ENCODE measurements around the gene PCNX1. TPM values are rescaled to one million over a fixed set of nuclear protein-coding genes. Genes with fewer than 3 reads are reported as not detected.

The PCNX1 gene
- total and polyA plus RNA-seq, 9 of the 15 experiments (the other 6 are each of a cell fraction or from before 2014, with no cell fraction given): 0.30 to 4.5 (median 2.3) TPM

GRCh38 chr14:71136386-71137060 is 229.3 kb downstream of the PCNX1 start:
- ChIA-PET POLR2A (no interaction called here), CTCF (ENCODE audit: low intra/inter-chr PET ratio) (interaction anchor here (0.8 kb wide), 1 partner anchor 617 kb away, joined by 3 read pairs; no protein-coding TSS in a partner anchor)
- Histone ChIP-seq H3K36me3 (ENCODE audit: control insufficient read depth, insufficient read depth, low read length) (no peaks in the 10 kb centered on the region), H3K9ac (ENCODE audit: insufficient read depth in 1 of 2, low read depth in 2 of 2, low read length in 2 of 2) (no peak overlapping the region), H2AFZ (ENCODE audit: low read depth, low read length) (no peak overlapping the region), H3K27ac (ENCODE audit: extremely low read depth, low read depth, low read length) (no peak overlapping the region), H3K4me3 (no peak overlapping the region), H3K27me3 (ENCODE audit: control insufficient read depth in 2 of 2, insufficient read depth in 2 of 2, low read length in 2 of 2) (no peaks in the 10 kb centered on the region), H3K4me2 (ENCODE audit: insufficient read depth, low read length) (no peak overlapping the region), H3K9me1 (ENCODE audit: control insufficient read depth, insufficient read depth, low read length) (no peaks in the 10 kb centered on the region), H4K20me1 (replicated peaks; ENCODE audit: control insufficient read depth, insufficient read depth, low read length) (no peaks in the 10 kb centered on the region), H3K79me2 (ENCODE audit: control insufficient read depth, insufficient read depth, low read length) (no peaks in the 10 kb centered on the region), H3K9me3 (replicated peaks; ENCODE audit: control insufficient read depth, insufficient read depth, low read depth, low read length) (no peaks in the 10 kb centered on the region), H3K4me1 (replicated peaks in 1 of 2; ENCODE audit: control insufficient read depth in 2 of 2, insufficient read depth in 2 of 2, low read length in 2 of 2) (peaks cover 0 to 5% of the 10 kb centered on the region in 2 experiments; a peak in 4 of 5 replicates)
- ATAC-seq: no peak
- no TSS peak for BruUV-seq (replicated peaks)
- in situ Hi-C loops (cut with MboI): no loop called here
- no peak for DNase-seq (ENCODE audit: extremely low read depth in 1 of 4, low spot score in 3 of 4)
- intact Hi-C loops (cut with micrococcal nuclease): loop anchor here (5.0 kb wide), 3 partner anchors 186 to 716 kb away; partner anchors contain the start of gene SIPA1L1
- no peak for FAIRE-seq
- 24% methylated on average over 7 of the region's 9 CpGs for WGBS (ENCODE audit: insufficient coverage, low coverage, missing lambda C conversion rate)
- TF ChIP-seq ZHX1 (conservative IDR thresholded peaks at IDR 0.05; ENCODE audit: low read length) (no peak), HMBOX1 (IDR thresholded peaks at IDR 0.05) (no peak), LEF1 (IDR thresholded peaks at IDR 0.05) (no peak), CHD7 (IDR thresholded peaks at IDR 0.05; ENCODE audit: low read depth, low read length) (no peak), SMAD2 (IDR thresholded peaks at IDR 0.05; ENCODE audit: low read depth, low read length) (no peak), FIP1L1 (IDR thresholded peaks at IDR 0.05; ENCODE audit: low read depth, low read length, poor library complexity, severe bottlenecking) (no peak), TRIM24 (IDR thresholded peaks at IDR 0.05) (no peak)
